Adrenal gland (tissue), 5 donors: ENCODE results near the gene IL1F10.

Experiments
- CTCF ChIP-seq, 6 experiments: fragments of 450-650 bp in 4 of 6; fragments of 200-600 bp in 2 of 6; sonication (generic) in 1 of 6; IDR thresholded peaks; 1 replicate in 5 of 6; 2 replicates in 1 of 6; pipeline versions ENCODE4 v1.5.1 to v1.8.0; 2016 to 2021; ENCODE audit warnings: antibody characterized with exemption in 6 of 6, mild to moderate bottlenecking in 2 of 6, moderate library complexity in 1 of 6
- POLR2A ChIP-seq, 2 donors: fragments of 450-650 bp; IDR thresholded peaks; one replicate each; pipeline ENCODE4 v1.6.1; 2017; ENCODE audit warnings: antibody characterized with exemption in 2 of 2, mild to moderate bottlenecking in 2 of 2, moderate library complexity in 1 of 2
- donor health status: DM: no; HTN: no; CAD: no.

GRCh38 chr2:113114996-113115395, 47.2 kb downstream of the IL1F10 start:
- TF ChIP-seq CTCF (IDR thresholded peaks at IDR 0.05): no peak
- no peak for TF ChIP-seq POLR2A (IDR thresholded peaks at IDR 0.05)
